ENCODE results near the gene MMAB.

DNA sequence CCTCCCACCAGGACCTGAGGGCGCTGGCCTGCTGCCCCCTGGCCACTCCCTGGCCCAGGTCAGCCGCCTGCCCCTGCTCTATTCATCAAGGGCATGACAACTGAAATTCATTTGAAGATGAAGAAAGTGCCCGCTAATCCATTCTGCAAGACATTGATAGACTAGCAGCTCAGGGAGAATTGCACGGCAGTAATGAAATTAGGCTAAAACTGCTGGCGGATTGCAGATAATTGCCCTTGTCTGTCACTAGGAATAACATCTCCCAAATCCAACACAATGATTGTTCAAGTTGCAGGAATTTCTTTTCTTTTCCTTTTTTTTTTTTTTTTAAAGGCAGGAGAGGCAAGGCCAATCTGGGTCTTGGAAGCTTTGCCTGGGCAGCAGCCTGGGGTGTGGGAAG, 44.8 kb upstream of the MMAB start:
- TF ChIP-seq LEF1 (IDR thresholded peaks at IDR 0.05; ENCODE audit: borderline replicate concordance) (no peak), ELF4 (IDR thresholded peaks at IDR 0.05) (no peak), CTBP1 (IDR thresholded peaks at IDR 0.05; ENCODE audit: borderline replicate concordance) (no peak), ZNF384 (IDR thresholded peaks at IDR 0.05) (no peak), FOXA1 (IDR thresholded peaks at IDR 0.05) (no peak), SUZ12 (IDR thresholded peaks at IDR 0.05) (no peak), SP1 (IDR thresholded peaks at IDR 0.05) (no peak)
